GM20000 (cell line): ENCODE results near the gene NBPF26.
"Not testable (repeated sequence)": the region's sequence is repeated elsewhere in the genome, so short reads cannot be mapped to it uniquely, and the experiment has no call there.

Experiments used
- DNase-seq: peaks from one replicate; pipeline ENCODE4 v3.0.0; 2012; ENCODE audit warnings: low spot score

Gene NBPF26

GRCh38 chr1:120850537-120851421, 127.0 kb downstream of the NBPF26 start:
- peak; percentile 52 for DNase-seq

- not testable (repeated sequence) for DNase-seq
Measured at GRCh38 chr1:120858144-120858543, 134.4 kb downstream of the NBPF26 start.

- DNase-seq: not testable (repeated sequence)
Measured at GRCh38 chr1:120859615-120860234, 136.0 kb downstream of the NBPF26 start.

GRCh38 chr1:120878206-120878605, 154.5 kb downstream of the NBPF26 start:
- not testable (repeated sequence) for DNase-seq

GRCh38 chr1:120880056-120880455, 156.3 kb downstream of the NBPF26 start:
- not testable (repeated sequence) for DNase-seq

- not testable (repeated sequence) for DNase-seq
Measured at GRCh38 chr1:120881934-120882333, 158.2 kb downstream of the NBPF26 start.
